ENCODE data around the gene IBA57.

IBA57 gene

GRCh38 chr1:228165372-228166169, at the start of gene IBA57:
Gene IBA57, plus strand, starts transcription at chr1:228165804. Its CDS starts 13 bp downstream, at chr1:228165817.
- peak; percentile 72 for DNase-seq

GRCh38 chr1:228117335-228117734, 48.3 kb upstream of the IBA57 start:
- no peak for DNase-seq

GRCh38 chr1:228118040-228118439, 47.6 kb upstream of the IBA57 start:
- DNase-seq = no peak

GRCh38 chr1:228120351-228120750, 45.3 kb upstream of the IBA57 start:
- no peak for DNase-seq

- DNase-seq = no peak
Measured at GRCh38 chr1:228120857-228121489, 44.6 kb upstream of the IBA57 start.

- DNase-seq = no peak
Measured at GRCh38 chr1:228122921-228123441, 42.6 kb upstream of the IBA57 start.

- DNase-seq = no peak
Measured at GRCh38 chr1:228123505-228123904, 42.1 kb upstream of the IBA57 start.

- no peak for DNase-seq
Measured at GRCh38 chr1:228125185-228125584, 40.4 kb upstream of the IBA57 start.

- DNase-seq = no peak
Measured at GRCh38 chr1:228131766-228132165, 33.8 kb upstream of the IBA57 start.

GRCh38 chr1:228134591-228134990, 31.0 kb upstream of the IBA57 start:
- DNase-seq = no peak

GRCh38 chr1:228136901-228137300, 28.7 kb upstream of the IBA57 start:
- no peak for DNase-seq

GRCh38 chr1:228139406-228139930, 26.1 kb upstream of the IBA57 start:
- DNase-seq = no peak

GRCh38 chr1:228139931-228140723, 25.5 kb upstream of the IBA57 start, which contains the start of gene GUK1:
Gene GUK1, plus strand, starts transcription at chr1:228140279. Its CDS starts 24 bp downstream, at chr1:228140303.
- DNase-seq = peak; percentile 97

- no peak for DNase-seq
Measured at GRCh38 chr1:228140724-228141225, 24.8 kb upstream of the IBA57 start.

GRCh38 chr1:228141226-228142044, 24.2 kb upstream of the IBA57 start:
- no peak for DNase-seq

GRCh38 chr1:228142155-228142691, 23.4 kb upstream of the IBA57 start:
- no peak for DNase-seq

- no peak for DNase-seq
Measured at GRCh38 chr1:228142701-228143136, 22.9 kb upstream of the IBA57 start.

GRCh38 chr1:228143480-228144192, 22.0 kb upstream of the IBA57 start:
- no peak for DNase-seq

- DNase-seq = no peak
Measured at GRCh38 chr1:228144193-228144992, 21.2 kb upstream of the IBA57 start.

GRCh38 chr1:228144993-228145343, 20.6 kb upstream of the IBA57 start:
- DNase-seq = no peak

Measured in cortex of kidney (tissue), 1 donor.